Loucy (cell line): ENCODE data around the gene CEP112.

Source experiments
- H2AFZ ChIP-seq: fragments of 200-600 bp; sonication (generic); 2 replicates; pipeline ENCODE4 v1.6.0; 2016; ENCODE audit warnings: antibody characterized with exemption, mild to moderate bottlenecking, low read length, moderate library complexity
- H3F3A ChIP-seq: fragments of 200-600 bp; 2 replicates; pipeline ENCODE4 v1.6.0; 2016; ENCODE audit warnings: antibody characterized with exemption, low read depth, mild to moderate bottlenecking
- H3K27me3 ChIP-seq: fragments of 200-600 bp; sonication (generic); 2 replicates; pipeline ENCODE4 v1.6.1; 2014; ENCODE audit warnings: low read length, mild to moderate bottlenecking; ENCODE audit not compliant: insufficient read depth, poor library complexity, severe bottlenecking
- H3K36me3 ChIP-seq: fragments of 200-600 bp; sonication (generic); 2 replicates; pipeline ENCODE4 v1.6.1; 2016; ENCODE audit warnings: low read length; ENCODE audit not compliant: insufficient read depth
- H3K4me1 ChIP-seq: fragments of 200-600 bp; sonication (generic); 2 replicates; pipeline ENCODE4 v1.5.1; 2014; ENCODE audit warnings: low read length, mild to moderate bottlenecking; ENCODE audit not compliant: insufficient read depth, poor library complexity, severe bottlenecking
- H3K4me2 ChIP-seq: fragments of 200-600 bp; sonication (generic); 2 replicates; pipeline ENCODE4 v1.6.0; 2014; ENCODE audit warnings: antibody characterized with exemption, low read length, low read depth, mild to moderate bottlenecking; ENCODE audit not compliant: poor library complexity, severe bottlenecking
- H3K4me3 ChIP-seq: fragments of 200-600 bp; sonication (generic); 2 replicates; pipeline ENCODE4 v1.5.1; 2014; ENCODE audit warnings: low read length, mild to moderate bottlenecking, mixed read lengths; ENCODE audit not compliant: poor library complexity, severe bottlenecking
- H3K79me2 ChIP-seq: fragments of 200-600 bp; sonication (generic); 2 replicates; pipeline ENCODE4 v1.6.1; 2014; ENCODE audit warnings: low read length; ENCODE audit not compliant: insufficient read depth
- H3K9ac ChIP-seq: fragments of 200-600 bp; sonication (generic); 2 replicates; pipeline ENCODE4 v1.6.0; 2014; ENCODE audit warnings: mild to moderate bottlenecking, low read depth, low read length, moderate library complexity; ENCODE audit not compliant: poor library complexity, severe bottlenecking
- H3K9me2 ChIP-seq: fragments of 200-600 bp; sonication (generic); replicated peaks from 2 replicates; pipeline ENCODE4 v1.6.1; 2016; ENCODE audit warnings: low read depth, low read length, mixed read lengths
- H3K9me3 ChIP-seq: fragments of 200-600 bp; sonication (generic); 2 replicates; pipeline ENCODE4 v1.6.1; 2014; ENCODE audit warnings: mild to moderate bottlenecking, antibody characterized with exemption, low read length, low read depth; ENCODE audit not compliant: insufficient read depth
- H4K20me1 ChIP-seq: fragments of 200-600 bp; sonication (generic); 2 replicates; pipeline ENCODE4 v1.6.0; 2014; ENCODE audit warnings: antibody characterized with exemption, low read length, mild to moderate bottlenecking; ENCODE audit not compliant: insufficient read depth, poor library complexity, severe bottlenecking
- EZH2phosphoT487 ChIP-seq: fragments of 200-600 bp; IDR thresholded peaks from 2 replicates; pipeline ENCODE4 v1.6.1; 2018; ENCODE audit warnings: antibody characterized with exemption, mild to moderate bottlenecking, moderate library complexity, borderline replicate concordance
- TF ChIP-seq, protein P1 (sequence below): fragments of 200-600 bp; sonication (generic); conservative IDR thresholded peaks from 2 replicates; pipeline ENCODE4 v1.5.1; 2014; ENCODE audit warnings: mild to moderate bottlenecking, antibody characterized with exemption, low read length

CEP112 gene

DNA sequence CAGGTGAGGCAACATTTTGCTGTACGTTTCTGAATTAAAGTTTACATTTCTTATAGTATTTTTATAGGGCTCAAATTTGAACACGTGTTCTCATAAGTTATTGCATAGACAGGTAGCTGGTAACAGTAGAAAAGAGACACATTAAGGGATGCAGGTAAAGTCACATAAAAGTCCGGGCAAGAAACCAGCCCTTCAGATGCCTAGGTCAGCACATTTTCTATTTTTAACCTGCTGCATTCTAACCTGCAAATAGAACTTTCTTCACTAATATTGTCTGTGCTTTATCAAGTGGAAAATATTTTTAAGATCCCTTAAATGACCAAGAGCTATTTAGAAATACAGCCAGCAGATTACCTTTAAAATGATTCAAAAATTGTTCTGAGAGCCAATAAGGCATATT, 323.1 kb downstream of the CEP112 start:
- Histone ChIP-seq H3K4me1 (no peaks in the 10 kb centered on the region), H3K36me3 (no peaks in the 10 kb centered on the region), H3K9me3 (no peaks in the 10 kb centered on the region), H3K9me2 (no peaks in the 10 kb centered on the region), H3K27me3 (no peaks in the 10 kb centered on the region), H4K20me1 (no peaks in the 10 kb centered on the region), H3F3A (no peaks in the 10 kb centered on the region), H3K4me2 (no peak overlapping the region), H2AFZ (no peak overlapping the region), H3K9ac (no peak overlapping the region), H3K4me3 (no peak overlapping the region), H3K79me2 (no peaks in the 10 kb centered on the region)
- TF ChIP-seq, protein P1, sequence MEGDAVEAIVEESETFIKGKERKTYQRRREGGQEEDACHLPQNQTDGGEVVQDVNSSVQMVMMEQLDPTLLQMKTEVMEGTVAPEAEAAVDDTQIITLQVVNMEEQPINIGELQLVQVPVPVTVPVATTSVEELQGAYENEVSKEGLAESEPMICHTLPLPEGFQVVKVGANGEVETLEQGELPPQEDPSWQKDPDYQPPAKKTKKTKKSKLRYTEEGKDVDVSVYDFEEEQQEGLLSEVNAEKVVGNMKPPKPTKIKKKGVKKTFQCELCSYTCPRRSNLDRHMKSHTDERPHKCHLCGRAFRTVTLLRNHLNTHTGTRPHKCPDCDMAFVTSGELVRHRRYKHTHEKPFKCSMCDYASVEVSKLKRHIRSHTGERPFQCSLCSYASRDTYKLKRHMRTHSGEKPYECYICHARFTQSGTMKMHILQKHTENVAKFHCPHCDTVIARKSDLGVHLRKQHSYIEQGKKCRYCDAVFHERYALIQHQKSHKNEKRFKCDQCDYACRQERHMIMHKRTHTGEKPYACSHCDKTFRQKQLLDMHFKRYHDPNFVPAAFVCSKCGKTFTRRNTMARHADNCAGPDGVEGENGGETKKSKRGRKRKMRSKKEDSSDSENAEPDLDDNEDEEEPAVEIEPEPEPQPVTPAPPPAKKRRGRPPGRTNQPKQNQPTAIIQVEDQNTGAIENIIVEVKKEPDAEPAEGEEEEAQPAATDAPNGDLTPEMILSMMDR, result no peak
- no peak for TF ChIP-seq EZH2phosphoT487

DNA sequence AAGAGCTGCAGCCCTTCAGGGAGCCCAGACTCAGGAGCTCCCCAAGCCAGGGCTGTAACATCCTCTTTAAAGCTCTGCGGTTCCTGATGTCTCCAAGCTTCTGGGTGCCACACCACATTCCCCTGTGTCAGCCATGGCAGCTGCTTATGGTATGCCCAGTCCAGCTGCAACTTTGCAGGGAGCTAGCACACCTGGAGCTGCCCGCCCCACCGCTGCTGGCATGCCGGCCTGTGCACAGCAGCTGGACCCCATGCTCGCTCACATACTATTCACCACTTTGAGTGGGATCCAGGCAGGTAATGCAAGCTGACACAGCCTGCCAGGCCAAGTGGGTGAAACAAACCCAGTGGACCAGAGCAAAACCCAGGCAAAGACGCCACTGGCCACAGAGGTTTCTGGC, 324.9 kb downstream of the CEP112 start:
- Histone ChIP-seq H3K9me3 (no peaks in the 10 kb centered on the region), H3K36me3 (no peaks in the 10 kb centered on the region), H3K79me2 (no peaks in the 10 kb centered on the region), H3K4me2 (no peak overlapping the region), H3K9ac (no peak overlapping the region), H3F3A (no peaks in the 10 kb centered on the region), H3K9me2 (no peaks in the 10 kb centered on the region), H3K4me3 (no peak overlapping the region), H4K20me1 (no peaks in the 10 kb centered on the region), H3K4me1 (no peaks in the 10 kb centered on the region), H3K27me3 (no peaks in the 10 kb centered on the region), H2AFZ (no peak overlapping the region)
- no peak for TF ChIP-seq EZH2phosphoT487
- TF ChIP-seq, protein P1, result no peak

DNA sequence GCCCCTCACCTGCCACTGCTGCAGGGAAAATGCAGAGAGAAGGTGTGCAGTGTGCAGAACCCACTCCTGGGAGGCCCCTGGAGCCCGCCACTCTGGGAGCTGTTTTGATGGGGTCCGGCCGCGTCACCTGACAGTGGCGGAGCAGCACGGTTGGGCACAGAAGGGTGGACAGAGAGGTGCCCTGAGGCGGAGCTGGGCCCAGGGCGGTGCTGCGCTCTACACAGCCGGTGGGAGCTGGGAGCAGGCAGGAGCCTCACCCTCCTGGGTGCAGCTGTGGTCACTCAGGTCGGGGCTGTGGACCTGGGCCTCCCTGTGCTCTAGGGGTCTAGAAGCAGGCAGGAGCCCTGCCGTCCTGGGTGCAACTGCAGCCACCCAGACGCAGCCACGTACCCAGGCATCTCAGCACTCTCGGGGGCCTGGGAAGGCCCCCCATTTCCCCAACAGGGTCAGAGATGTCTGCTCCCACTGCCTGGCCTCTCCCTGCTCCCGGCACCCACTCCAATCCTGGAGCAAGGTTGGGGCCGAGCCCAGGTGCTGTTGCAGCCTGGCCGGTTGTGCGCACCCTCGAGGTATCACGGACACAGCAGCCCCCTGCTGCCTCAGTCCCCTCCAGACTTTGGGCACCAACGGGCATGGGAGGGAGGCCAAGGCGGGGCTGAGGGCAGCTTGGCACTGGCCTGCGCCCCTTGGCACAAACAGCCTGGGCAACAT, 326.1 kb downstream of the CEP112 start:
- H3K79me2 ChIP-seq, result no peaks in the 10 kb centered on the region
- H3K4me2 ChIP-seq, result no peak overlapping the region
- H3K4me1 ChIP-seq, result no peaks in the 10 kb centered on the region
- no peak overlapping the region for H3K4me3 ChIP-seq
- no peak overlapping the region for H2AFZ ChIP-seq
- no peak overlapping the region for H3K9ac ChIP-seq
- no peaks in the 10 kb centered on the region for H3K36me3 ChIP-seq
- no peaks in the 10 kb centered on the region for H4K20me1 ChIP-seq
- no peaks in the 10 kb centered on the region for H3F3A ChIP-seq
- H3K9me2 ChIP-seq, result no peaks in the 10 kb centered on the region
- no peaks in the 10 kb centered on the region for H3K27me3 ChIP-seq
- no peak for TF ChIP-seq EZH2phosphoT487
- TF ChIP-seq, protein P1, result no peak
- no peaks in the 10 kb centered on the region for H3K9me3 ChIP-seq
